Fibroblast of villous mesenchyme (primary cell): ENCODE measurements around the gene EIF1AD. TPM values are rescaled to one million over a fixed set of nuclear protein-coding genes. Genes with fewer than 3 reads are reported as not detected.
A peak's percentile ranks its signal among the peaks of the same experiment; 100 is the strongest.

ENCODE experiments used
- DNase-seq: peaks from one replicate; pipeline ENCODE4 v3.0.0-alpha.2; 2010; ENCODE audit warnings: low read depth
- H3K4me3 ChIP-seq: 2 replicates; pipeline ENCODE4 v1.5.1; 2011; ENCODE audit warnings: low read depth, mild to moderate bottlenecking, low read length
- total RNA-seq: library from RNA; depleted of rRNA; stranded (reverse); fragments of >200 nt; gene quantifications from 2 replicates; pipeline ENCODE4 v1.2.3, GENCODE V29; 2012
- TF ChIP-seq, protein P1 (sequence below): IDR thresholded peaks from 2 replicates; pipeline ENCODE4 v1.5.1; 2012; ENCODE audit warnings: low read depth, mild to moderate bottlenecking, low read length; ENCODE audit not compliant: insufficient read depth

The EIF1AD gene
- total RNA-seq, 1 donor = 35.4 TPM

GRCh38 chr11:66020618-66021357 is 18.8 kb upstream of the EIF1AD start:
- TF ChIP-seq, protein P1, sequence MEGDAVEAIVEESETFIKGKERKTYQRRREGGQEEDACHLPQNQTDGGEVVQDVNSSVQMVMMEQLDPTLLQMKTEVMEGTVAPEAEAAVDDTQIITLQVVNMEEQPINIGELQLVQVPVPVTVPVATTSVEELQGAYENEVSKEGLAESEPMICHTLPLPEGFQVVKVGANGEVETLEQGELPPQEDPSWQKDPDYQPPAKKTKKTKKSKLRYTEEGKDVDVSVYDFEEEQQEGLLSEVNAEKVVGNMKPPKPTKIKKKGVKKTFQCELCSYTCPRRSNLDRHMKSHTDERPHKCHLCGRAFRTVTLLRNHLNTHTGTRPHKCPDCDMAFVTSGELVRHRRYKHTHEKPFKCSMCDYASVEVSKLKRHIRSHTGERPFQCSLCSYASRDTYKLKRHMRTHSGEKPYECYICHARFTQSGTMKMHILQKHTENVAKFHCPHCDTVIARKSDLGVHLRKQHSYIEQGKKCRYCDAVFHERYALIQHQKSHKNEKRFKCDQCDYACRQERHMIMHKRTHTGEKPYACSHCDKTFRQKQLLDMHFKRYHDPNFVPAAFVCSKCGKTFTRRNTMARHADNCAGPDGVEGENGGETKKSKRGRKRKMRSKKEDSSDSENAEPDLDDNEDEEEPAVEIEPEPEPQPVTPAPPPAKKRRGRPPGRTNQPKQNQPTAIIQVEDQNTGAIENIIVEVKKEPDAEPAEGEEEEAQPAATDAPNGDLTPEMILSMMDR = no peak

DNA sequence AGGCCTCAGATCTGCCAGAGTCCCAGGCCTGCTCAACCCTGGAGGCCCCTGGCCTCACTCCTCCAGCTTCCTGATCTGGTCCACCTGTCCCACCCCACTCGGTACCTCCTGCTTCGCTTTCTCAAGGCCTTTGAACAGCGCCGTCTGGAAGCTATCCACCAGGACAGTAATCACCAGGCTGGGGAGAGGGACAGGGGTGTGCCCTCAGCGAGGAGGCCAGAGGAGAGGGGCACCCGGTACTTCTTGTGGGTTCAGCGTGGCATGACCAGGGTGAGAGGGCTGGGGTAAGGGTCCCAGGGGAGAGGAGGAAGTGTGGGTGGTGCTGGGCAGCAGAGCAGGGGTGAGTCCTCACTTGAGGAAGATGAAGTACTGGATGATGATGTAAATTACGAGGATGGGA is 18.3 kb upstream of the EIF1AD start:
- TF ChIP-seq, protein P1 = no peak

More at GRCh38 chr11:66020618-66021357, 18.8 kb upstream of the EIF1AD start:
- DNase-seq = peak; percentile 76
- H3K4me3 ChIP-seq = no peak overlapping the region

GRCh38 chr11:66017321-66017720 is 15.4 kb upstream of the EIF1AD start:
- no peak overlapping the region for H3K4me3 ChIP-seq
- TF ChIP-seq, protein P1 = no peak
- DNase-seq = no peak

More for the DNA sequence above, 18.3 kb upstream of the EIF1AD start:
- DNase-seq = no peak
- H3K4me3 ChIP-seq = no peak overlapping the region

GRCh38 chr11:66016793-66017177 is 14.8 kb upstream of the EIF1AD start:
- TF ChIP-seq, protein P1 = no peak
- no peak for DNase-seq
- H3K4me3 ChIP-seq = no peak overlapping the region

DNA sequence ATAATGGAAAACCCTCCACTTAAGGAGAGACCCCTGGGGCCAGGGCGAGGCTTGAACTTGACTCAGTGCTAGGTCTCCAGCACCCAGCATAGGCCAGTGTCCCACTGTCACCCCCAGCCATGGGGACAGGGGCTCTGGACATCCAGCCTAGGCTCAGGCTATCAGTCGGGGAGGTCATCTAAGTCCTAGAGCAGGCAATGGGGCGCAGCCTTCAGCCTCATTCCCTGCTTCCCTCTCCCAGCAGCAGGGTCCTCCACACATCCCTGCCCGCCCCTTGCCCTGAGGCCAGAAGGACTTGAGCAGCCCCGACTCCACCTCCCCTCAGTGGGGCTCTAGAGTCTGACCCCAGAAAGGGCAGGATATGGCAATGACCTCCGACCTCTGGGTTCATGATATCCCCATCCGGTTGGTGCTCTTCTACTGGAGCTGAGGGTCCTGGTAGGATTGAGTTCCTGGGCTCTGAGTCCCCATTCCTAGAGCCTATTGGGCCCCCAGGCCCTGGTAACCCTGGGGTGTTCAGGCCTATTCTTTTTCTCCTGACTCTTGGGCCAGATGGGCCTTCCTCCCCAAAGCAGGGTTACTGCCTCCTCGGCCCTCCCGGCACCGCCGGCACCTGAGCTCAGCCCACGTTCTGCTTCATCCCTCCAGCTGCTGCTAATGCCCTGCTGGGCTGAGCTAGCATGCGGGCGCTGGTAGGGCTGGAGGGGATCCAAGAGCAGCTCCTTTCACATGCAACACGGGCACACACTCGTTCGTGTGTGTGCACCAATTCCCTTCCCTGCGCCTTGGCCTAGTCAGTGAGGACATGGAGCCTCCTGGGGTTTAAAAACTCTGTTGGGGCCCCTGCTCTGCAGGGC is 14.2 kb upstream of the EIF1AD start:
- H3K4me3 ChIP-seq = no peak overlapping the region
- TF ChIP-seq, protein P1 = no peak
- DNase-seq = no peak

DNA sequence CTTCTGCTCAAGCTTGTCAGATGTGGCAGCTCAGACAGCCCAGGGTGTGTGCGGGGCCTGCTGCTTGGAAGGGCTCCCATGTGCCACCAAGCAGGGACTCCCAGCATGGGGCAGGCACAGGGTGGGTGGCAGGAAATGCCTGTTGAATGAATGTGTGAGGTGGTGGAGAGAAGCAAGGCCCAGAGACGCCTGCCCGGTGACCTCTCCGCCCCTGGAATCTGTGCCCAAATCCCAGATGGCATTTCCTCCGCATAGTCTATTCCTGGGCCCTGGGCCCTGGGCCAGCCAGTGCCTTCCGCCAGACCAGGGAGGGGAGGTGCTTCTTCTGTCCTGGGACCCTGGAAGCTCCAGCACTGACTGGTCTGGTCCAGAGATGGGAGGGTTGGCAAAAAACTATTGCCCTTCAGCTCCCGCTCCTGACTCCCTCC is 13.5 kb upstream of the EIF1AD start:
- peak; percentile 12 for DNase-seq
- TF ChIP-seq, protein P1 = no peak
- H3K4me3 ChIP-seq = no peak overlapping the region
